Body of pancreas (tissue), 4 donors: ENCODE results near the gene TNRC6B. TPM values are rescaled to one million over a fixed set of nuclear protein-coding genes. Genes with fewer than 3 reads are reported as not detected.

Source experiments
- ATAC-seq: fragments of 150-250 bp; one replicate; pipeline ENCODE4 v1.9.1; 2016
- DNase-seq, 4 donors: peaks; one replicate each; pipeline ENCODE4 v3.0.0-alpha.2; 2019
- H3K27ac ChIP-seq, 4 donors: fragments of 200-600 bp; sonication (generic); 1 replicate in 3 of 4; 2 replicates in 1 of 4; pipeline versions ENCODE4 v1.5.1 to v1.6.1; 2016 to 2019; ENCODE audit warnings: mild to moderate bottlenecking in 1 of 4, mixed read lengths in 1 of 4, moderate library complexity in 1 of 4
- H3K27me3 ChIP-seq, 2 donors: fragments of 200-600 bp; sonication (generic); one replicate each; pipeline ENCODE4 v1.6.0; 2016; ENCODE audit warnings: mild to moderate bottlenecking in 1 of 2
- H3K36me3 ChIP-seq, 2 donors: fragments of 200-600 bp; sonication (generic); replicated peaks in 1 of 2; 2 replicates each; pipeline ENCODE4 v1.5.1; 2016; ENCODE audit warnings: low read depth in 2 of 2; ENCODE audit not compliant: insufficient read depth in 1 of 2
- H3K4me1 ChIP-seq: fragments of 200-600 bp; sonication (generic); one replicate; pipeline ENCODE4 v1.6.0; 2016
- H3K4me3 ChIP-seq, 2 donors: fragments of 200-600 bp; sonication (generic); 1 replicate in 1 of 2; 2 replicates in 1 of 2; pipeline ENCODE4 v1.5.1; 2016 to 2019
- H3K9me3 ChIP-seq, 3 donors: fragments of 200-600 bp; sonication (generic); 1 replicate in 2 of 3; 2 replicates in 1 of 3; pipeline ENCODE4 v1.5.1; 2016
- CTCF ChIP-seq, 7 experiments: fragments of 450-650 bp in 4 of 7; fragments of 200-600 bp in 3 of 7; sonication (generic) in 3 of 7; IDR thresholded peaks; one replicate each; pipeline ENCODE4 v1.5.1; 2016 to 2019; ENCODE audit warnings: antibody characterized with exemption in 7 of 7
- POLR2A ChIP-seq, 3 donors: fragments of 450-650 bp; IDR thresholded peaks; one replicate each; pipeline ENCODE4 v1.6.1; 2016; ENCODE audit warnings: antibody characterized with exemption in 3 of 3, mild to moderate bottlenecking in 2 of 3
- WGBS, 2 donors: methylation state at CpG; one replicate each; pipeline ENCODE4 v1.1.5; 2017; 5-methylcytosine and 5-hydroxymethylcytosine counted together
- intact Hi-C: fragments of 100-400 bp; cut with DNase I; formaldehyde crosslinking; loops from one replicate; pipeline ENCODE4 v1.15.1; 2023
- total RNA-seq, 2 donors: library from RNA; depleted of rRNA; stranded (reverse); fragments of >200 nt; gene quantifications; one replicate each; pipeline ENCODE4 v1.1.0, GENCODE V29; 2016

Gene TNRC6B
- total RNA-seq, 2 donors from 2014 or later, result 25.2 to 39.9 TPM

GRCh38 chr22:40334060-40334459 lies 156.3 kb downstream of the TNRC6B start:
- 80 to 81% methylated on average over 2 of the region's 2 CpGs for WGBS, 2 donors
- DNase-seq, result no peak
- H3K9me3 ChIP-seq, result no peaks in the 10 kb centered on the region
- no peak for TF ChIP-seq POLR2A (IDR thresholded peaks at IDR 0.05)
- no peak overlapping the region for H3K27ac ChIP-seq
- ATAC-seq, result no peak
- no peaks in the 10 kb centered on the region for H3K27me3 ChIP-seq
- no peaks in the 10 kb centered on the region for H3K36me3 ChIP-seq
- no peak overlapping the region for H3K4me3 ChIP-seq
- H3K4me1 ChIP-seq, result no peaks in the 10 kb centered on the region
- intact Hi-C loops, result no loop called here

- Histone ChIP-seq H3K9me3 (no peaks in the 10 kb centered on the region), H3K27me3 (no peaks in the 10 kb centered on the region), H3K4me1 (no peaks in the 10 kb centered on the region), H3K36me3 (no peaks in the 10 kb centered on the region), H3K27ac (no peak overlapping the region), H3K4me3 (no peak overlapping the region)
- TF ChIP-seq POLR2A (IDR thresholded peaks at IDR 0.05), result no peak
- TF ChIP-seq CTCF (IDR thresholded peaks at IDR 0.05), result no peak
- 46 to 71% methylated on average over 2 of the region's 2 CpGs for WGBS, 2 donors
- DNase-seq, result no peak
- intact Hi-C loops, result no loop called here
- no peak for ATAC-seq
Measured at GRCh38 chr22:40334899-40335298, 157.2 kb downstream of the TNRC6B start.

GRCh38 chr22:40335358-40335757 lies 157.6 kb downstream of the TNRC6B start:
- TF ChIP-seq POLR2A (IDR thresholded peaks at IDR 0.05) (no peak), CTCF (IDR thresholded peaks at IDR 0.05) (no peak)
- no peaks in the 10 kb centered on the region for H3K9me3 ChIP-seq
- intact Hi-C loops, result no loop called here
- H3K27me3 ChIP-seq, result no peaks in the 10 kb centered on the region
- no peak overlapping the region for H3K4me3 ChIP-seq
- no peaks in the 10 kb centered on the region for H3K36me3 ChIP-seq
- H3K4me1 ChIP-seq, result no peaks in the 10 kb centered on the region
- H3K27ac ChIP-seq, result no peak overlapping the region
- DNase-seq (no peak), ATAC-seq (no peak)
- WGBS, 2 donors, result 50 to 70% methylated on average over 2 of the region's 2 CpGs

GRCh38 chr22:40340044-40340443 lies 162.3 kb downstream of the TNRC6B start:
- H3K9me3 ChIP-seq, result no peaks in the 10 kb centered on the region
- H3K27ac ChIP-seq, result no peak overlapping the region
- TF ChIP-seq CTCF (IDR thresholded peaks at IDR 0.05) (no peak), POLR2A (IDR thresholded peaks at IDR 0.05) (no peak)
- H3K4me3 ChIP-seq, result no peak overlapping the region
- intact Hi-C loops, result loop anchor here (10.0 kb wide), 1 partner anchor 295 kb away; no protein-coding TSS in a partner anchor
- no peaks in the 10 kb centered on the region for H3K36me3 ChIP-seq
- WGBS, 2 donors, result 78 to 80% methylated on average over 5 of the region's 5 CpGs
- H3K27me3 ChIP-seq, result no peaks in the 10 kb centered on the region
- H3K4me1 ChIP-seq, result no peaks in the 10 kb centered on the region
- ATAC-seq, result no peak
- no peak for DNase-seq

GRCh38 chr22:40341604-40342003 lies 163.9 kb downstream of the TNRC6B start:
- TF ChIP-seq POLR2A (IDR thresholded peaks at IDR 0.05) (no peak), CTCF (IDR thresholded peaks at IDR 0.05) (no peak)

More at GRCh38 chr22:40341604-40342003, 163.9 kb downstream of the TNRC6B start:
- ATAC-seq, result no peak
- Histone ChIP-seq H3K36me3 (no peaks in the 10 kb centered on the region), H3K27me3 (no peaks in the 10 kb centered on the region), H3K9me3 (no peaks in the 10 kb centered on the region), H3K4me3 (no peak overlapping the region), H3K27ac (no peak overlapping the region), H3K4me1 (no peaks in the 10 kb centered on the region)
- intact Hi-C loops, result loop anchor here (10.0 kb wide), 1 partner anchor 297 kb away; no protein-coding TSS in a partner anchor
- 55 to 56% methylated on average over 4 of the region's 4 CpGs for WGBS, 2 donors
- DNase-seq, result no peak
